Parathyroid adenoma (tissue), 2 donors: Measurements from ENCODE around the gene EPM2AIP1.

Experiments used
- H2AFZ ChIP-seq: fragments of 300-600 bp; sonication (generic); one replicate; pipeline ENCODE4 v1.7.0; 2017; ENCODE audit warnings: antibody characterized with exemption, mild to moderate bottlenecking
- H3K27ac ChIP-seq: fragments of 300-600 bp; sonication (generic); one replicate; pipeline ENCODE4 v1.7.0; 2017
- H3K27me3 ChIP-seq: fragments of 300-600 bp; sonication (generic); one replicate; pipeline ENCODE4 v1.7.0; 2017; ENCODE audit warnings: low read length; ENCODE audit not compliant: control insufficient read depth, insufficient read depth
- H3K36me3 ChIP-seq: fragments of 300-600 bp; sonication (generic); one replicate; pipeline ENCODE4 v1.7.0; 2017; ENCODE audit warnings: low read length; ENCODE audit not compliant: control insufficient read depth, insufficient read depth
- H3K4me1 ChIP-seq: fragments of 300-600 bp; sonication (generic); one replicate; pipeline ENCODE4 v1.7.0; 2017; ENCODE audit warnings: control low read depth
- H3K4me2 ChIP-seq: fragments of 300-600 bp; sonication (generic); one replicate; pipeline ENCODE4 v1.7.0; 2017; ENCODE audit warnings: low read length
- H3K4me3 ChIP-seq: fragments of 300-600 bp; sonication (generic); one replicate; pipeline ENCODE4 v1.7.0; 2017; ENCODE audit warnings: low read depth, low read length
- H3K79me2 ChIP-seq: fragments of 300-600 bp; sonication (generic); one replicate; pipeline ENCODE4 v1.7.0; 2017; ENCODE audit warnings: control low read depth
- H3K9ac ChIP-seq: fragments of 300-600 bp; sonication (generic); one replicate; pipeline ENCODE4 v1.7.0; 2017; ENCODE audit warnings: mild to moderate bottlenecking
- H3K9me3 ChIP-seq: fragments of 300-600 bp; sonication (generic); one replicate; pipeline ENCODE4 v1.7.0; 2017; ENCODE audit warnings: low read length; ENCODE audit not compliant: control insufficient read depth
- CTCF ChIP-seq: fragments of 300-600 bp; sonication (generic); IDR thresholded peaks from one replicate; pipeline ENCODE4 v1.7.0; 2017; ENCODE audit warnings: antibody characterized with exemption, mild to moderate bottlenecking
- donor health status: primary hyperparathyroidism.

Gene EPM2AIP1

GRCh38 chr3:36944641-36945270 lies 48.2 kb downstream of the EPM2AIP1 start, which contains the start of gene TRANK1:
Gene TRANK1 (minus strand): TSS chr3:36945054. CDS start chr3:36944809, 245 bp downstream.
- peak within 1 kb of the TSS; percentile 75 for H3K4me2 ChIP-seq
- no peaks in the 10 kb centered on the region for H3K9me3 ChIP-seq
- H3K4me1 ChIP-seq, result no peaks in the 10 kb centered on the region
- no peaks in the 10 kb centered on the region for H3K36me3 ChIP-seq
- no peaks in the 10 kb centered on the region for H3K27me3 ChIP-seq
- peak within 1 kb of the TSS; percentile 67 for H3K4me3 ChIP-seq
- TF ChIP-seq CTCF, result no peak
- H3K79me2 ChIP-seq, result no peaks in the 10 kb centered on the region
- H3K27ac ChIP-seq, result peak within 1 kb of the TSS; percentile 60
- H2AFZ ChIP-seq, result peak within 1 kb of the TSS; percentile 99
- peak within 1 kb of the TSS; percentile 75 for H3K9ac ChIP-seq

GRCh38 chr3:36944012-36944640 lies 48.8 kb downstream of the EPM2AIP1 start:
- TF ChIP-seq CTCF, result peak; percentile 10
- Histone ChIP-seq H2AFZ (peak overlapping the region; percentile 99), H3K4me2 (peak overlapping the region; percentile 75), H3K4me3 (peak overlapping the region; percentile 67), H3K9ac (peak overlapping the region; percentile 75), H3K79me2 (no peaks in the 10 kb centered on the region), H3K36me3 (no peaks in the 10 kb centered on the region), H3K27ac (peak overlapping the region; percentile 60), H3K27me3 (no peaks in the 10 kb centered on the region), H3K9me3 (no peaks in the 10 kb centered on the region), H3K4me1 (no peaks in the 10 kb centered on the region)

GRCh38 chr3:36943601-36944000 lies 49.3 kb downstream of the EPM2AIP1 start:
- no peaks in the 10 kb centered on the region for H3K9me3 ChIP-seq
- peak overlapping the region; percentile 99 for H2AFZ ChIP-seq
- H3K4me3 ChIP-seq, result peak overlapping the region; percentile 67
- no peak for TF ChIP-seq CTCF
- no peaks in the 10 kb centered on the region for H3K79me2 ChIP-seq
- H3K4me1 ChIP-seq, result no peaks in the 10 kb centered on the region
- H3K4me2 ChIP-seq, result peak overlapping the region; percentile 75
- no peaks in the 10 kb centered on the region for H3K27me3 ChIP-seq
- H3K27ac ChIP-seq, result peak overlapping the region; percentile 60
- no peaks in the 10 kb centered on the region for H3K36me3 ChIP-seq
- H3K9ac ChIP-seq, result no peak overlapping the region

- Histone ChIP-seq H2AFZ (no peak overlapping the region), H3K79me2 (no peaks in the 10 kb centered on the region), H3K36me3 (no peaks in the 10 kb centered on the region), H3K27ac (no peak overlapping the region), H3K4me1 (no peaks in the 10 kb centered on the region), H3K4me2 (no peak overlapping the region), H3K9me3 (no peaks in the 10 kb centered on the region), H3K27me3 (no peaks in the 10 kb centered on the region), H3K9ac (no peak overlapping the region), H3K4me3 (no peak overlapping the region)
- no peak for TF ChIP-seq CTCF
These were observed 50.2 kb downstream of the EPM2AIP1 start for GRCh38 chr3:36942638-36943248.
